Vagina (tissue), 2 donors: ENCODE measurements around the gene SCN11A.

Source experiments
- CTCF ChIP-seq, 3 experiments: fragments of 450-650 bp in 2 of 3; fragments of 200-600 bp in 1 of 3; sonication (generic) in 1 of 3; IDR thresholded peaks; one replicate each; pipeline ENCODE4 v1.5.1; 2017 to 2019; ENCODE audit warnings: antibody characterized with exemption in 3 of 3, mild to moderate bottlenecking in 2 of 3, moderate library complexity in 2 of 3
- POLR2A ChIP-seq, 2 donors: fragments of 450-650 bp; IDR thresholded peaks; one replicate each; pipeline ENCODE4 v1.6.1; 2017; ENCODE audit warnings: antibody characterized with exemption in 2 of 2, mild to moderate bottlenecking in 2 of 2, moderate library complexity in 2 of 2

GRCh38 chr3:39013289-39013688 lies 38.5 kb downstream of the SCN11A start:
- TF ChIP-seq CTCF (IDR thresholded peaks at IDR 0.05) (no peak), POLR2A (IDR thresholded peaks at IDR 0.05) (no peak)
